Thymus (tissue), 14 donors: ENCODE measurements around the gene UBL7. TPM values are rescaled to one million over a fixed set of nuclear protein-coding genes. Genes with fewer than 3 reads are reported as not detected.

Experiments used
- DNase-seq, 9 donors: peaks; one replicate each; pipeline ENCODE4 v3.0.0-alpha.2; 2013; ENCODE audit warnings: low spot score in 9 of 9, low read depth in 6 of 9, missing footprints in 1 of 9
- H3K27ac ChIP-seq, 2 donors: one replicate each; pipeline ENCODE4 v1.5.1; 2013; ENCODE audit warnings: control low read depth in 1 of 2, low read depth in 1 of 2, low read length in 1 of 2, mild to moderate bottlenecking in 1 of 2, moderate library complexity in 1 of 2
- H3K27me3 ChIP-seq, 2 donors: one replicate each; pipeline ENCODE4 v1.5.1; 2013; ENCODE audit warnings: low read length in 1 of 2; ENCODE audit not compliant: control insufficient read depth in 2 of 2, insufficient read depth in 1 of 2
- H3K36me3 ChIP-seq, 2 donors: one replicate each; pipeline ENCODE4 v1.5.1; 2013; ENCODE audit warnings: low read length in 1 of 2, mild to moderate bottlenecking in 1 of 2, moderate library complexity in 1 of 2; ENCODE audit not compliant: control insufficient read depth in 2 of 2, insufficient read depth in 2 of 2
- H3K4me1 ChIP-seq, 2 donors: one replicate each; pipeline ENCODE4 v1.5.1; 2013; ENCODE audit warnings: low read length in 2 of 2; ENCODE audit not compliant: control insufficient read depth in 2 of 2, insufficient read depth in 2 of 2
- H3K4me3 ChIP-seq, 2 donors: one replicate each; pipeline ENCODE4 v1.5.1; 2013; ENCODE audit warnings: low read length in 2 of 2, control low read depth in 1 of 2, mild to moderate bottlenecking in 1 of 2
- H3K9me3 ChIP-seq, 2 donors: one replicate each; pipeline ENCODE4 v1.5.1; 2013; ENCODE audit warnings: low read length in 1 of 2, mild to moderate bottlenecking in 1 of 2; ENCODE audit not compliant: control insufficient read depth in 2 of 2, insufficient read depth in 1 of 2
- WGBS: extraction: QIAGEN DNeasy Blood & Tissue Kit; methylation state at CpG from one replicate; pipeline ENCODE4 v1.1.7; 2013; 5-methylcytosine and 5-hydroxymethylcytosine counted together
- long read RNA-seq, 10 donors: transcript quantifications; one replicate each; lab custom pipeline, GENCODE V29; 2026
- polyA plus RNA-seq: library from polyadenylated mRNA; stranded (reverse); fragments of 200-250 nt; gene quantifications from one replicate; pipeline ENCODE4 v1.2.3, GENCODE V29; 2013
- total RNA-seq: library from RNA; stranded (reverse); fragments of 120-200 nt; gene quantifications from one replicate; pipeline ENCODE4 v1.2.4, GENCODE V29; 2013
- donor health status: healthy.

UBL7 gene, protein sequence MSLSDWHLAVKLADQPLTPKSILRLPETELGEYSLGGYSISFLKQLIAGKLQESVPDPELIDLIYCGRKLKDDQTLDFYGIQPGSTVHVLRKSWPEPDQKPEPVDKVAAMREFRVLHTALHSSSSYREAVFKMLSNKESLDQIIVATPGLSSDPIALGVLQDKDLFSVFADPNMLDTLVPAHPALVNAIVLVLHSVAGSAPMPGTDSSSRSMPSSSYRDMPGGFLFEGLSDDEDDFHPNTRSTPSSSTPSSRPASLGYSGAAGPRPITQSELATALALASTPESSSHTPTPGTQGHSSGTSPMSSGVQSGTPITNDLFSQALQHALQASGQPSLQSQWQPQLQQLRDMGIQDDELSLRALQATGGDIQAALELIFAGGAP
- total RNA-seq (78.3 TPM), polyA plus RNA-seq (38.7 TPM)
- long read RNA-seq, donor 1, partial matches to known transcripts: 0 of 2 reads
- long read RNA-seq, donor 1, other reads (novel, unspliced or antisense): 0 of 2 reads
- long read RNA-seq, donor 2: 0 reads
- long read RNA-seq, donor 3, transcript UBL7-201 (11 exons, 1,360 nt): major isoform, 14 of 46 reads
- long read RNA-seq, donor 3, transcript UBL7-202 (11 exons, 1,427 nt): minor isoform, 11 of 46 reads
- long read RNA-seq, donor 3, partial matches to known transcripts: 12 of 46 reads
- long read RNA-seq, donor 3, other reads (novel, unspliced or antisense): 7 of 46 reads
- long read RNA-seq, donor 4, transcript UBL7-201 (11 exons, 1,360 nt): major isoform, 9 of 17 reads
- long read RNA-seq, donor 4, transcript UBL7-202 (11 exons, 1,427 nt): minor isoform, 8 of 17 reads
- long read RNA-seq, donor 4, partial matches to known transcripts: 0 of 17 reads
- long read RNA-seq, donor 4, other reads (novel, unspliced or antisense): 0 of 17 reads
- long read RNA-seq, donor 5, transcript UBL7-201 (11 exons, 1,360 nt): major isoform, 22 of 52 reads
- long read RNA-seq, donor 5, transcript UBL7-202 (11 exons, 1,427 nt): minor isoform, 21 of 52 reads
- long read RNA-seq, donor 5, partial matches to known transcripts: 7 of 52 reads
- long read RNA-seq, donor 5, other reads (novel, unspliced or antisense): 0 of 52 reads
- long read RNA-seq, donor 6, transcript UBL7-202 (11 exons, 1,427 nt): major isoform, 14 of 32 reads
- long read RNA-seq, donor 6, transcript UBL7-201 (11 exons, 1,360 nt): minor isoform, 12 of 32 reads
- long read RNA-seq, donor 6, partial matches to known transcripts: 6 of 32 reads
- long read RNA-seq, donor 6, other reads (novel, unspliced or antisense): 0 of 32 reads
- long read RNA-seq, donor 7, transcript UBL7-202 (11 exons, 1,427 nt): major isoform, 10 of 27 reads
- long read RNA-seq, donor 7, transcript UBL7-201 (11 exons, 1,360 nt): minor isoform, 8 of 27 reads
- long read RNA-seq, donor 7, partial matches to known transcripts: 6 of 27 reads
- long read RNA-seq, donor 7, other reads (novel, unspliced or antisense): 0 of 27 reads
- long read RNA-seq, donor 8, transcript UBL7-202 (11 exons, 1,427 nt): major isoform, 7 of 10 reads
- long read RNA-seq, donor 8, partial matches to known transcripts: 0 of 10 reads
- long read RNA-seq, donor 8, other reads (novel, unspliced or antisense): 0 of 10 reads
- long read RNA-seq, donor 9, transcript UBL7-202 (11 exons, 1,427 nt): major isoform, 10 of 27 reads
- long read RNA-seq, donor 9, transcript UBL7-201 (11 exons, 1,360 nt): major isoform, 10 of 27 reads
- long read RNA-seq, donor 9, partial matches to known transcripts: 0 of 27 reads
- long read RNA-seq, donor 9, other reads (novel, unspliced or antisense): 6 of 27 reads
- long read RNA-seq, donor 10, transcript UBL7-201 (11 exons, 1,360 nt): major isoform, 10 of 31 reads
- long read RNA-seq, donor 10, transcript UBL7-202 (11 exons, 1,427 nt): minor isoform, 8 of 31 reads
- long read RNA-seq, donor 10, partial matches to known transcripts: 6 of 31 reads
- long read RNA-seq, donor 10, other reads (novel, unspliced or antisense): 5 of 31 reads

DNA sequence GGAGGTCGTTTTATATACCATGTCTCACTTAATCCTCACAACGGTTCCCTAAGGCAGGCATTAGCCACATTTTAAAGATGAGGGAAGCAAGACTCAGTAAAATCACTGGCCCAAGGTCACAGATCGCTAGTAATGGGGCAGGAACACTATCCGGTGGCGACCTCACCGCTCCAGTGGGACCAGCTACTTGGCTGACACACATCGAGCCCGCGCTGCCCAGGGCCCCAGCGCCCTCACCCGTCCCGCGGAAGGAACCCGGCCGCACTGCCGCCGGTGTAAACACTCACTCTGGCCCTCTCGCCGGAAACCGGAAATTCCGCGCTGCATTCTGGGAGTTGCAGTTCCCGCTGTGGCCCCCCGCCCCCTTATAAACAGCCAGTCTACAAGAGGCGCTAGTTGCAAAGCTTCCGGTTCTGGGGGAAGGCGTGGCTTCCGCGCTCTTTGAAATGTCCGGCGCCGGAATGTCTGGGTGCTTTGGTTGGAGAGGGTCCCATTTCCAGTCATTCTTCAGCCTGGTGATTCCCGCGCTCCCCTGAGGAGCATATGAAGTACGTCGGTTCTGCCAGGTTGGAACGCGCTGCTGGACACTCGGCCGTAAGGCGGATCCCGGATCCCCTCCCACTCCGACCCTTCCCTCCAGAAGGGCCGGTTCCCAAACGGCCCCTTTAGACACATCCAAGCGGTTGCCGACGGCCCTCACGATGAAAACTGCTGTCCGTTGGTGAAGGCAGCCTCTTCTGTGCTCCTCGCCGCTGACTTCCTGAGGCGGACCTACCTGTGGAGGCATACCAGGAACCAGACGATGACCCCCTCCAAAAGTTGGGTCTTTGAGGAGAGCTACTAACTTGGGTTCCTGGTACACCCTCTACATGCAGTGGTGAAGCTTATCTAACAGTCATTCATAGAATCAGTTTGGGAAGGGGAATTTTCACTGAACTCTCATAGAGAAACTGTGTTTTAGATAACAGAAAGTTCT lies at the start of gene UBL7:
TSS of gene UBL7 (minus strand) at position 290 of the 976 bp plus-strand sequence. CDS start 2,293 bp downstream, outside the sequence.
- Histone ChIP-seq H3K4me1 (peaks cover 15 to 17% of the 10 kb centered on the region in 2 donors), H3K27me3 (no peaks in the 10 kb centered on the region), H3K9me3 (peaks cover 0 to 4% of the 10 kb centered on the region in 2 donors), H3K36me3 (peaks cover 11 to 13% of the 10 kb centered on the region in 2 donors), H3K4me3 (peak within 1 kb of the TSS; percentile 87 to 97), H3K27ac (peak within 1 kb of the TSS; percentile 82 to 89)
- peak; percentile 88 to 98 (median 95) for DNase-seq
- under 1% methylated on average over 54 of the region's 54 CpGs for WGBS

DNA sequence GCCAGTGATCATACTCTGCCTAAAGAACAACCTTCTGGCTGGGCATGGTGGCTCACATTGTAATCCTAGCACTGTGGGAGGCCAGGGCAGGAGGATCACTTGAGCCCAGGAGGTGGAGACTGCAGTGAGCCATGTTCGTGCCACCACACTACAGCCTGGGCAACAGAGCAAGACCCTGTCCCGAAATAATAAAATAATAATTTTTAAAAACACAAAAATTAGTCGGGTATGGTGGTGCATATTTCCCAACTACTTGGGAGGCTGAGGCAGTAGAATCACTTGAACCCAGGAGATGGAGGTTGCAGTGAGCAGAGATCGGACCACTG lies 45.5 kb upstream of the UBL7 start:
- Histone ChIP-seq H3K4me1 (no peaks in the 10 kb centered on the region), H3K27me3 (no peaks in the 10 kb centered on the region), H3K36me3 (peaks cover 0 to 3% of the 10 kb centered on the region in 2 donors), H3K9me3 (no peaks in the 10 kb centered on the region), H3K4me3 (no peak overlapping the region), H3K27ac (no peak overlapping the region)
- no peak for DNase-seq
- 97% methylated on average over 4 of the region's 4 CpGs for WGBS

DNA sequence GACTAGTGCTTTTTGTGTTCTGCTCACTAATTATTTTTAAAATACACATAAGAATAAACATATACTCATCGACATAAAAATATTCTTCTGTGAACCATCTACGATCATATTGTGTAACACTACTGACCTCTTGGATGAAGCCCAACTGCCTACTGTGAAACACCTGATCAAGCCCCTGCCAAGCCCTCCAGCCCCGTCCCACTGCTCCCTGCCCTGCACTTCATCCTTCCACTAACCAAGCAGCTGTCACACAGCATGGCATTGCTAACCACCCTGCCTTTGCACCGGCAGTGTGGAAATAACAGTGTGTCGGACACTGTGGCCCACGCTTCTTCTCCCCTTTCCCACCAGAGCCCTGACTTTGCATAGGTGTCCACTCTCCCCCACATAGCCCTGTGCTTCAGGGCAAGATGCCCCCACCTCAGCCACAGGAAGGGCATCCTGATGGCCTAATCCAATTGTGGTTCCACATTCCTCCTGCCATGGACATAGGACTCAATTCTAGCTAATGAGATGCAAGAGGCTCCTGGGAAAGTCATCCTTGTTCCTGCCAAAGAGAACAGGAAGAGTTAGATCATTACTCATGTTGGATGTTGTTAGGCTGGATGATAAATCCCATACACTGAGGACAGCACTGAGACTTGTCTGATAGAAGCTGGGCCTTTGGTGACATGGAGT lies 45.0 kb upstream of the UBL7 start:
- no peak overlapping the region for H3K27ac ChIP-seq
- H3K36me3 ChIP-seq: peaks cover 0 to 3% of the 10 kb centered on the region in 2 donors
- no peak for DNase-seq
- H3K27me3 ChIP-seq: no peaks in the 10 kb centered on the region
- no peaks in the 10 kb centered on the region for H3K4me1 ChIP-seq
- no peaks in the 10 kb centered on the region for H3K9me3 ChIP-seq
- WGBS: over 99% methylated on average over 6 of the region's 6 CpGs
- H3K4me3 ChIP-seq: no peak overlapping the region

DNA sequence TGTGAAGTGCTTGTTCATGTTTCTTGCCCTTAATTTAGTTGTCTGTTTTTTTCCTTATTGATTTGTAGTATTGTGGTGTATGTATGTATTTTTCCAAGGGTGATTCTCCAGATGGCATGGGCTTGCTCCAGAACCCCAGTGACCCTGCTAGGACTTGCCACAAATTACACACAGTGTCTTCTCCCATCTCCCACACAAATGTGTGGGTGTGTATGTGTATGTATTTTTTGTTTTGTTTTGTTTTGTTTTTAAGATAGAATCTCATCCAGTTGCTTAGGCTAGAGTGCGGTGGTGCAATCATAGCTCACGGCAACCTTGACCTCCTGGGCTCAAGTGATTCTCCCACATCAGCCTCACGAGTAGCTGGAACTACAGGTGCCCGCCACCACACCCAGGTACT lies 43.9 kb upstream of the UBL7 start:
- WGBS: 97% methylated on average over 4 of the region's 4 CpGs
- H3K4me1 ChIP-seq: no peaks in the 10 kb centered on the region
- H3K9me3 ChIP-seq: no peaks in the 10 kb centered on the region
- H3K36me3 ChIP-seq: peaks cover 0 to 3% of the 10 kb centered on the region in 2 donors
- no peak for DNase-seq
- no peaks in the 10 kb centered on the region for H3K27me3 ChIP-seq
- no peak overlapping the region for H3K4me3 ChIP-seq
- no peak overlapping the region for H3K27ac ChIP-seq

DNA sequence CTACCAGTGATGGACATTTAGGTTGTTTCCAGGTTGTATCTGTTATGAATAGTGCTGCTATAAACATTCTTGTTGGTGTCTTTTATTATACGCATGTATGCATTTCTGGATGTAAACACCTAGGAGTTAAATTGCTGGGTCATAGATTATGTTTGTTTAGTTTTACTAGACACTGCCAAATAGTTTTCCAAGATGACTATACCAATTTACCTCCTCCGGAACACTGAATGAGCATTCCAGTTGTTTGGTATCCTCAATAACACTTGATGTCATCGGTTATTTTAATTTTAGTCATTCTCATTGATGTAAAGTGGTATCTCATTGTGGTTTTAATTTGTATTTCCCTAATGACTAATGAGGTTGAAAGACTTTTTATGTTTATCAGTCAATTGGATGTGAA lies 43.5 kb upstream of the UBL7 start:
- WGBS: 98% methylated on average over 3 of the region's 3 CpGs
- H3K27me3 ChIP-seq: no peaks in the 10 kb centered on the region
- no peak overlapping the region for H3K27ac ChIP-seq
- H3K36me3 ChIP-seq: peaks cover 0 to 3% of the 10 kb centered on the region in 2 donors
- H3K9me3 ChIP-seq: no peaks in the 10 kb centered on the region
- no peak for DNase-seq
- no peak overlapping the region for H3K4me3 ChIP-seq
- H3K4me1 ChIP-seq: no peaks in the 10 kb centered on the region

DNA sequence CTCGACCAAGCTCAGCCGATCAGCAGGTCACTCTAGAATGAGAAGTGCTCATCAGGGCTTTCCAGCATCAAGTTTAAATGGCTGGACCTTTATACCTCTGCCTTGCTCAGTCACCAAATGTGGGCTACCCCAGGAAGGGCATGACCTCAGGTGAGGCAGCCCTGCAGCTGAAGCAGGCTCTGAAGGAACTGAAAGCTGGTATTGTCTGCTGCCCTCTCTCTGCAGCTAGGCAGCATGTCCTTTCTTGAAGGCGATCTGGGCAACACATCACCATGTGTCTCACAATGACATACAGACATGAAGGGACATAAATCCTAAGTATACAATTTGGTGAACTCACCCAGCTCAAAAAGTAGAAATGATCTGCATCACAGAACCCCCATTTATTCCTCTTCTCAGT lies 41.3 kb upstream of the UBL7 start:
- Histone ChIP-seq H3K4me3 (no peak overlapping the region), H3K4me1 (no peaks in the 10 kb centered on the region), H3K27me3 (no peaks in the 10 kb centered on the region), H3K27ac (no peak overlapping the region), H3K36me3 (peaks cover 0 to 3% of the 10 kb centered on the region in 2 donors), H3K9me3 (no peaks in the 10 kb centered on the region)
- DNase-seq: no peak
- WGBS: 79% methylated on average over 3 of the region's 3 CpGs

DNA sequence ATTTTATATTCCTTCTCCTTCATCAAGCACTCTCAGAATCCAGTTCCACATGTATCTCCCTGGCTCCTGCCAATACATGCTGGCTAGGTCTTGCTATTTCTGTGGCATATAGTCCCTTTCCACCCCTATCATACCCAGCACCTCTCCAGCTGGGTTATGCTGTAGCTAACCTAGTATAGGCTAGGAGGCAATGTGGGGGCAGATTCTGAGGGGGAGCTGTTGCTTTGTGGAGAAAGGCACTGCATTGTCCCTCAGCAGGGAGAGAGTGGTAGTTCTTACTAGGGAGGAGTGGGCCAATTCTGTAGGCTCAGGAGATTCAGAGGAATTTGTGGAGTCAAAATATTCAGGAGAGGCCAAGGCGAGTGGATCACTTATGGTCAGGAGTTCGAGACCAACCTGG lies 39.4 kb upstream of the UBL7 start:
- H3K27me3 ChIP-seq: no peaks in the 10 kb centered on the region
- no peak overlapping the region for H3K27ac ChIP-seq
- H3K4me3 ChIP-seq: no peak overlapping the region
- no peak for DNase-seq
- 98% methylated on average over 2 of the region's 2 CpGs for WGBS
- H3K36me3 ChIP-seq: peaks cover 0 to 3% of the 10 kb centered on the region in 2 donors
- H3K9me3 ChIP-seq: no peaks in the 10 kb centered on the region
- no peaks in the 10 kb centered on the region for H3K4me1 ChIP-seq
